ENCODE data around the gene S100A9.

The S100A9 gene

DNA sequence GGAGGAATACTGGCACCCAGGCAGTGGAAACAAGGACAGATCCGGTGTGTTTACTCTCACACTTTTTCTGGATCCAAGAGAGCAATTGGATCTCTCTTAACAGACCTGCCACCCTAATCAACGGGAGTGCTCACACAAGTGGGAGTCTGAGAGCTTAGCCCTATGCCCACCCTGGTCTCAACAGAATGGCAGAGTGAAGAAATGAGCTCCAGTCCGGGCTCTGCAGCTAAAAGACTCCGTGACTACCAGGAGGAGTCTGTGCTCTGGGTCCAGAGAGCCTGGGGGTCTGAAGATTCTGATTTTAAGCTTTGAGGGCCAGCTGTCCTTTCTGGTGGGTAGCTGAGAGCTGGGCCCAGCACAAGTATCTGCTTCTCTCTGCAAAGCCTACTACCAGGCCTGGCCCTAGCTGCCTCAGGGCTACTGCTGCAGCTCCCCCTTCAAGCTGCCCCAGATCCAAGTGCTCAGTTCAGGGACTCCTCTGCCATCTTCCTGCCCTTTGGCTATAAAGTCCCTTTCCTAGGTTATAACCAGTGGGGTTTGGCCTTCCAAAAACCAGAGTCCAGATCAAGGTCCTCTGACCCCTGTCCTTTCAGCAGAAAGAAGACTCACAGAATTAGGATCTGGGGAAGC lies 3.9 kb downstream of the S100A9 start:
- FAIRE-seq = no peak

DNA sequence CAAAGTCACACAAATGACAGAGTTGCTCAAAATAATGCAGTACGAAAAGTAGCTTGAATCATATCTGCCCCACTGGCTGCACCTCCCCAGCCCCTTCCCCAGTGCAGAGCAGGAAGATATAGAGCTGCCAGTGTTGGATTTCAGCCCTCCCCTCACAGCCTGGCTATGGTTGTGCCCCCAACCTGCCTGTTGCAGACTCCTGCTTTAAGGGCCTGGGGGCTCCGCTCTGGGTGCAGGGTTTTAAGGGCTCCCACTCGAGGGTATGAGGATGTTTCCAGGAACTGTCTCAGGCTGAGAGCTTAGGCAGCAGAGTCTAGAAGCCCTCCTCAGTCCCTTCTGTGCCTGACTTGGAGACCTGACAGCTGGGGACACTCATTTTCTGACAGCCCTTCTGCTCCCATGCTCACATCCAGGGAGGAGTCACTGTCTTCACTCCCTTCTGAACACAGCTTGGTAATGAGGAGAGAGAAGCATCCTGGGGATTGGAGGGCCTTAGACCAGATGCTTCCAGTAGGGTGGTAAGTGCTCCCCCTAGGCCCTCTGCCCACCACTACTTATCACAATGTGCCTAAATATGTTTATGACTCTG lies 4.6 kb downstream of the S100A9 start:
- no peak for FAIRE-seq

DNA sequence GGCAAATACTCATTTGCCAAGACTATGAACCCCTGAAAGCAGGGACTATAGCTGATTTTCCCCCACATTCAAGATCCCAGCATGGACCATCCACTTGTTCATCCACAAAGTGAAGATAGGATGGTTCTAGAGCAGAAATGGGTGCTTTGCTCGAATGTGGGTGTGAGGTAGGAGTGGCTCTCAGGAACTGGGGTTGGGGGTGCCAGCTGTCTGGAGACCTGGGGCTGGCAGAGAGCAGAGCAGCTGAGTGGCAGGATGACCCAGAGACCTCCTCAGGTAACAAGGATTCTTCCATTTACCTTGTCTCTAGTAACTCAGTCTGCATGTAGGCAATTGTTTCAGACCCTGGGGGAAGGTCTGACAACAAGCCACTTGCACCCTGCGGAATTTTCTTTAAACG lies 6.0 kb downstream of the S100A9 start:
- FAIRE-seq = no peak

DNA sequence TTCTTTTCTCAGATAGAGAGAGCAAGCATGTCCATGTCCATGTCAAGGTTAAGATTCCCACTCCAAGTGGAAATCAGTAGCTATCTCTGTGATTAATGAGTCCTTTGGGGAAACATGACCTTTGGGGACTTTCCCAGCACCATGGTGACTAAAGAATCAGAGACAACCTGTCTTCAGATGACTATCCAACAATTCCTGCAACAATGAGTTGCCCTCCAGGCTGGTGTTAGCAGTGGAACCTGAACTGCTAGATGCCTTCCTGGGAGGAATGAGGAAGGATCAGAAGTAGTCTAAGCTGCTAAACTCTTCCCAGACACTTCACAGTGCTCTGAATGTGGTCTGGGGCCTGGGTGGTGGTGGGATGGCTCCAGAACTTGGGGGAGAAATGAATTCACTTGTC lies 6.5 kb downstream of the S100A9 start:
- no peak for FAIRE-seq

DNA sequence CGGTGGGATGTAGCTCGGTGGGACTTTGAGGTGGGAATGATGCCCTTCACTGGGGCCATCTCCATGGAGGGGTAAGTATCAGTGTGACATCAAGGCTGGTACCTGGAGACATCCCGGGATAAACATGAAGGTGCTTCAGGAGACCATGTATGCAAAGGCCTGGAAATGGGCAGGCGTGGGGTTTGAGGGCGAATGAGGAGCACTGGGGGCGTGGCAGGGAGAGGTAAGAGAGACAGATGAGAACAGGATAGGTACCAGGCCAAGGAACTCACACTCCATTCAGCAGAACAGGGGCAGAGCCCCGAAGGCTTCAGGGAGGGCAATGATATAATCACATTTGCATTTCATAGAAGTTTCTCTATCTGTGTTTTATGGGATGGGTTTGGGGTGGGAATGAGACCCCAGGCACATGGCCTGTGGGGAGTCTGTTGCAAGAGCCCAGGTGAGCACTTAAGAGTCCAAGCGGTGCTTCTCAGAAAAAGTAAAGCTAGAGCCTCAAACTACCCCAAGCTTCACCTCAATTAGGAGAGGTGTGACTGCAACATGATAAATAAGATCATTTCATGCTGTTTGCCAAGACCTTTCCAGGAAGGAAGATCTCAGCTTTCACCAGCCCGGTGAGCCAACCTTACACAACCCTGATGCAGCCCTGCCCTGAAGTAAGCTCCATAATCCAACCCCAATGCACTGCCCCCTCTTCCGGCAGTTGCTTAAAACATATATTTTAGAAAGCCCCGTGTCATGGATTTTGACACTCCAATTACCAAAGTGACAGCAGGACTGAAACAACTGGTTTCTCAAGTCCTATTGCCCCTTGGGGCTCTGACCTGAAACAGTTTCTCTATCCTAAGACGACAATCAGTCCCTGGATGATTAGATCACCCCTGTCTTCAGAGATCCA lies 7.4 kb downstream of the S100A9 start:
- no peak for FAIRE-seq

DNA sequence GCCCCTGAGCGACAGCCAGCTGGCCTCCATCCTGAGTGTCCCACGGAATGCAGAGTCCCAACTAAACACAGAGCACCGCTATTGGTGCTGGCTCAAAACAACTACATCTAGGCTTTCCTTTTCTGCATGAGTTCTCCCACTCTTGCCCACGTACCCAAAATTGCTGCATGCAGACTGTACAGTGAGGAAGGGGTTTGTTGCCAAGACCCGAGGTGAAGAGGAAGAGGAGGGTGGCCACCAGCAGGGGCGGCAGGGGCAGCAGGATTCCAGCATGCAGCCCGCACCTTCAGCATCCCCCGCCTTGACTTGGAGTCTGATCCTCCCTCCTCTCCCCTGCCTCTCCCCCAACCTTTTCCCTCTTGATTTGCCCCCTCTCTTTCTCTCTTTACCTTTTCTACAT lies 8.0 kb downstream of the S100A9 start:
- no peak for FAIRE-seq

DNA sequence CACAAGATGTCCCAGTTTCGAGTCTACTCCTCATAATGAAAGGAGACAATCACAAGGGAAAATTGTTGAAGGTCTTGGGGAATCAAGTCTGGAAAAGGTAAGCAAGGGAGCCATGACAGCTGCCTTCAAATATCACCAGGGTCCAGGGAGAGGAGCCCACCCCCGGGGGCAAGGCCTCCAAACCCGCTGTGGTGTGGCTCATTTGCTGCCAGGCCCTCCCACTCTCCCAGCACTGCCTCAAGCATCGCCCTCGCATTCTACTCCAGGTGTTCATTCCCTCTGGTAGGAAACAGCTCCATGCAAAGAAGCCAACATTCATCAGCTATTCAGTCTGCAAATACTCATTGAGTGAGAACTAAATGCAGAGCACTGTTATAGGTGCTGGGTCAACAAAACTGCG lies 8.6 kb downstream of the S100A9 start:
- no peak for FAIRE-seq

DNA sequence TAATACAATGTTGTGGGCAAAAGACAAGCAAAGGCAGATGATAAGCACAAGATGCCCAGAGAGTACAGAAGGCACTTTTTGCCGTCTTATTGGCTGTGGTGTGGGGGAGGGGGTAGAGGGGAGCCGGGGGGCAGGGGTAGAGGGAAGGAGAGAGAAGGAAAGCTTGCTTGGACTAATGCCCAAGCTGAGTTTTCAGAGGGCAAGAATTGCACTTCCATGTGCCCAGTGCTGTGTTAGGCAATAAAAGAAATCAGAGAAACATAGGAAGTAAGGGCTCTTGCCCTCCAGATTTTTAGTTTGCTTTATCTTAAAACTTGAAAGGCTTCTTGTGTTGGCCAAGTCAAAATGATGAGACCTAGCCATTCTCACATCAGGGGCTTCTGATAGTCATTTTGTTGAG lies 9.4 kb downstream of the S100A9 start:
- FAIRE-seq = no peak

DNA sequence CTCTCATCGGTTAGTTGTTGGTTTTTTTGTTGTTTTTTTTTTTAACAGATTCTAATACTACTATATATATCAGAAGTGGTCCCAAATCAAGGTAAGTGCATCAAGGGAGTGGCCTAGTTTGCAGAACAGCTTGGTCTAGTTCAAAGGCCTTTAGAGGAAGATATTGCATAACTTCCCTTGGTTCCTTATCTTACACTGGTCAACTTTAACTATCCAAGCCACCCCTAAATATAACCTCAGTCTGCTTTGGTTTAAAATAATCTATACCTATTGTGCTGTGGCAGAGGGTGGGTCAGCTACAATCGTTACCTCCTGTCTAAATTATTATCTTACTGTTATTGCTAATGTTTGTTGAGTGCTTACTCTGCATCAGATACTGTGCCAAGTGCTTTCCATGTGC lies 10.8 kb downstream of the S100A9 start:
- FAIRE-seq = no peak

DNA sequence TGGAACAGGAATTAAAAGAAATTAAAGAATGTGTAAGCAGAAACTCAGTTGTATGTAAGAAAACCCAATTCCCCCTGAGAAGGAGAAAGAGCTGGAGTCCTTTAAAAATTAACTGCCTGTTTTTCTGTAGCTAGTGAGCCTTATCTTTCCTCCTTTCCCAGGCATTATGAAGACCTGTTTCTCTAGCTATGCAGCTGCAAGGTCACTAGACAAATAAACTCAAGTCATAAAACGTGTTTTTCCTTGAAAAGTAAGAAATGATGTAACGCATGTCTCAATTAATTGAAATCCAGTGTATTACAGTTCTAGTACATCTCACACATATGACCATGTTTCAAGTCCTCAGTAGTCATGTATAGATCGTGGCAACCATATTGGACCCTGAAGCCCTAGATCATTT lies 12.5 kb downstream of the S100A9 start:
- no peak for FAIRE-seq

DNA sequence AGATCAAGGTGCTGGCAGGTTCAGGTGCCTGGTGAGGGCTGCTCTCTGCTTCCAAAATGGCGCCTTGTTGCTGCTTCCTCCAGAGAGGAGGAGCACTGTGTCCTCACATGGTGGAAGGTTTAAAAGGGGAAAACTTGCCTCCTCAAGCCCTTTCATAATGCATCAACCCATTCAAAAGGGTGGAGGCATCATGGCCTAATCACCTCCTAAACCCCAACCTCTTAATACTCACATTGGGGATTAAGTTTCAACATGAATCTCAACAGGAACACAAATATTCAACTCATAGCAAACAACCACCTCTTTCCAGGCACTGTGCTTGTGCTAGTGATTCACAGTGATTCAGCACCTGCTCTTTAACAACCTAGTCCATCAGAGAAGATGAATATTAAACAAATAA lies 13.6 kb downstream of the S100A9 start:
- no peak for FAIRE-seq

DNA sequence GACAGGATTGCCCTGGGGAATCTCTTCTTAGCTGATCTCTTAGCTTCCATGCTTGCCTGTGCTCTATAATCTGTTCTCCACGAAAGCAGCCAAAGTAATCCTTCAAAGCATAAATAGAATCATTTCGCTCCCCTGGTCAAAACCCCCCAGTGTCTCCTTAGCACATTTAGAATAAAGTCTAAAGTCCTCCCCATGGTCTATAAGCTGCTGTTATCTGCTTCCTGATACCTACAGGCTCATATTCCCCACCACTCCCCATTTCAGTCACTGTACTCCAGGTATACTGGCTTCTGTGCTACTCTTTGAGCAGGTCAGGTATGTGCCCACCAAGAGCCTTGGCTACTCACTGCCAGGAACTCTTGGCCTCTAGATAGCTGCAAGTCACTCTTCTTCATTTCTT lies 14.9 kb downstream of the S100A9 start:
- FAIRE-seq = no peak

DNA sequence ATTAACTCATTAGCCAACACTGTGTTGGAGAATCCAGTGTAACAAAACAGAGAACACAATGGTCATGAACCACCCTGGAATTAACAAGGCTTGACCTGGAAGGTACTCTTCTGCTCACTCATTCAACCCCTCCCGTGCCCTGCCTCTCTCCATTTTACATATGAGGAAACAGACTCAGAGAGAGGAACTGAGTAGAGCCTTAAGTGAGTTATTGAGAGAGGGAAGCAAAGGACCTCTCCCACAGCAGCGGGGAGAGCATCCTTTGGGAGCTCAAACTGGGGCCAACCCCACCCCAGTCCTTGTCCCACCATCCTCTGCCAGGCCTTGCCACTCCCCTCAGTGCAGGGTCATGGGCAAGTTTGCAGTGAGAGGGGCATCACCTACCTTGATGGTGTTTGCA lies 16.4 kb downstream of the S100A9 start:
- no peak for FAIRE-seq

DNA sequence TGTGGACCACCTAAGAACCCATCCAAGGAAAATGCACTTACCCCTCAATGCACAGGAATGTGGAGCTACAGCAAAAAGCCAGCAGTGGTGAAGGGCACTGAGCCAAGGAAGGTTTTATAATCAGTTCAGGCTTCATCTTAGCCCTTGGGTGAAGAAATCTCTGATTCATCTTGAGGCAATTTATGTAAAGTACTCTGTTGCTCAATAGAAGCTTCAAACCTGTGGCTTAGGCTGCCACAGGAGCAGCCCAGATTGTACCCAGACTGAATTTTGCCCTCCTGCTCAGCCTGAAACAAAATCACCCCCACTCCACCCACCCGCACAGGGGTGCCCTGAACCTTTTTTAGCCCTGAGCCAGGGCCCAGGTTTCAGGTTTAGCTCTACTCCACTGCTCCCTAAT lies 17.9 kb downstream of the S100A9 start, which contains the start of gene S100A12:
S100A12 (minus strand) TSS at position 111 of the 400 bp plus-strand sequence. CDS start 1,029 bp downstream, outside the sequence.
- FAIRE-seq = no peak

DNA sequence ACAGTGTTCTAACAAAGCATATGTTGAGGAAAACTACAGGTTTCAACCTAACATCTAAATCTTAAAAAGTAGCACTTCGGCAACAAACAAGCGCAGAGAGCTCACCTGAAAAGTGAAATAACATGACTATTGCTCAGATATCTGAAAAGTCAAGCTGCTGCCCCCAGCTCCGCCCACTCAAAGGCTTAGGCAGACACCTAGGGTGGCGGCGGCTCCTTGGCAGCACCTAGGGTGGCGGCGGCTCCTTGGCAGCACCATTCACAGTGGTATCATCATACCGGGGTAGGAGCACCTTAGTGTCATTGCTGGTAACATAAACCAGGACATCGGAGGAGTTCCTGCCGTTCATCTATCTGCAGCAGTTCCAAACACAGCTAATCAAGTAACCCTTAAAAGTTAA lies 21.9 kb downstream of the S100A9 start:
- FAIRE-seq = no peak

DNA sequence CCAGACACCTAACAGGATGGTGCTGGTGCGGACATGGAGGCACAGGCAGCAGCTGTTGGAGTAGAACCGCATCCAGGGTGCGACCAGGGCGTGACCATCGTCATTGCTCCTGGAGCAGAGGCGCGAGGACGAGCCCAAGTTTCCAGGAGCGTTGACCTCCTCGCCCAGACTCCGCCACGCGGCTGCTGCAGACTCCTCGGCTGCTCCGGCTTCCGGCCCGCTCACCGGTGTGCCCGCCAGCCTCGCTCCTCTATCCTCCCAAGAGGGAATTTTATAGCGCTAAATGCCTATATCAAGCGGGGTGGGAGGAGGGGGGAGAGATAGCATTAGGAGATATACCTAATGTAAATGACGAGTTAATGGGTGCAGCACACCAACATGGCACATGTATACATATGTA lies 23.1 kb downstream of the S100A9 start:
- FAIRE-seq = no peak

DNA sequence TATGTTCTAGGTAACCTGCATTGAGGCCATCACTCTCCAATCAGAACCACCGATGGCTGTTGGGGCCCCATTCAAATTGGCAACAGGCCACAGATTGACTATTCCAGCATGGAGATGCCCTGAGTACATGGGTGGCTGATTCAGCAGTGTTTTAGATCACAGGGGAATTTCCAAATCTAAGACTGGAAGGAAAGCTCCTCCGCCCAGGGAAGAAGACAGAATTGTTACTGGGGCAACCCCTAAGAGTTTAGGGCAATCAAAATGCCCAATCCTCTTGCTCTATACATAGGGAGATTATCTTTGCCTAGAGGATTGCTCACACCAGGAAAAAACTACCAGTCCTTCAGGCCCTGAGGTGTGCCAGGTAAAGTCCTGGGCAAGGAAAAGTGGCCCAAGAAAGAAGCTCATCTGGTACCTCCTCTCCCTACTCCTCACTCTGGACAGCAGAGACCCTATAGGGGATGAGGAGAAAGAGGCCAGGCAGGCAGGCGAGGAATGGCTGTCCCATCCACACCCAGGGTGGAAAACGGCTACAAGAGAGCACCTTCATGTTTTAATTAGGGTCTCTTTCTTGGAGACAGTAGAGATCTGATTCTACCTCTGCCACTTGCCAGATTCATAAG lies 27.4 kb downstream of the S100A9 start:
- FAIRE-seq = no peak

DNA sequence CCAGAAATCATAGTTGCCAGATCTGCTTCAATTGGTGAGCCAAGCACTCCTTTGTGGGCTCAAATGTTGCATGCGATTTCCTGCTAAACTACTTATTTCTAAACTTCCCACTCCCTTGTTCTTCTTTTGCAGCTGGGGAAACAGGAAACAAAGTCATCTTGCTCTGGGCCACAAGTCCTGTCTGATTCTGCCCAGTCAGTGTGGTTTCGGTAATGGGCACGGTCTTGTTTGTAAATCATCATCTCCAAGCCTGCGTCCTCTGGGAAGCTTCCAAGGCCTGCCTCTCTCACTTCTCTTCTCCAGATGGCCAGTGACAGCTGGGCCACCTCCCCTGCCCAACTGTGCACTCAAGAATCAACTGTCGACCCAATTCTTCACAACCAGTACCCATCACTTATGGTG lies 28.8 kb downstream of the S100A9 start:
- no peak for FAIRE-seq

DNA sequence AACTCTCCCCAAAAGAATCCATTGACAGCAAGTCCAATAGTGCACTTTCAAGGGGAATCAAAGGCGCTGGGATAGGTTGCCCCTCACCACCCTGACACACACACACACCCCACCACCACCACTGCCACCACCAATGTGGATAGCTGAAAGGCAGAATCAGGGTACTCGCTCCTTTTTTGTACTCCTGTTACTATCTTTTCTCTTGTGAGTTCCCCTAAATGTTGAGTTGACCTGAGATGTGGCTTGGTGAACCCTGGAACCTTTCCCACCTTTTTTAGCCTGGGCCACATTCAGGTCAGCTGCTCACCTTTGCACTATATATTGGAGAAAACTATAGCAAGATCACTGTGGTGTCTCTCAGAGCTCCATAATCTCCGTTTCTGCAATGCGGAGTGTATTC lies 29.3 kb downstream of the S100A9 start:
- no peak for FAIRE-seq

DNA sequence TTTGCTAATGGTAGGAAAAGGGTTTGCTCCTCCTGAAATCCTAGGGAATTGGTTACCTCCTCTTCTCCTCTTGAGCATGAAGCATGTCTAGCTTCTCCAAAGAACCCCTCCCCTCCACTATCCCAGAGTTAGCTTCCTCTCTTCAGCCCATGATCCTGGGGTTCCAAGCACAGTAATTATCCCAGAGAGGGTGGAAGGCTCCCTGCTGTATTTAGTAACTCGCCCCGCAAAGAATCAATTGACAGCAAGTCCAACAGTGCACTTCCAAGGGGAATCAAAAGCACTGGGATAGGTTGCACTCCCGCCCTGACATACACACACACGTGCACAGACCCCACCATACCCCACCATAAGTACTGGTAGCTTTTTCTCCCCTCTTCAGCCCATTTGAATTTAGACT lies 30.1 kb downstream of the S100A9 start:
- FAIRE-seq = no peak

DNA sequence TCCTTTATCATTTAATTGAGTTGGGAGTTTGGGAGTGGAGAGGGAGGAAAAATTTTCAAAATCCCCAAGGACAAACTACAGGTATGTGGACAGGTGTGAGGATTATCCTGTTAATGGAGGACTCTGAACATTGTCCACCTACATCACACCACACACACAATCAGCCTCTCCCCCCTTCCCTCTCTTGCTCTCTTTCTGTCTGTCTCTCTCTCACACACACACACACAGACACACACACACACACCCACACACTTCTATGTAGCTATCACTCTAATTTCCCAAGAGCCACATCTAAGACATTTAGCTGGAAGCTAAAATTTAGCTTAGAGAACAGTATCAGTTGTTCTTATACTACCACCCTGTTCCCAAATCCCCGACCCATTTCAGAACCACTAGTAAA lies 31.7 kb downstream of the S100A9 start:
- FAIRE-seq = no peak

DNA sequence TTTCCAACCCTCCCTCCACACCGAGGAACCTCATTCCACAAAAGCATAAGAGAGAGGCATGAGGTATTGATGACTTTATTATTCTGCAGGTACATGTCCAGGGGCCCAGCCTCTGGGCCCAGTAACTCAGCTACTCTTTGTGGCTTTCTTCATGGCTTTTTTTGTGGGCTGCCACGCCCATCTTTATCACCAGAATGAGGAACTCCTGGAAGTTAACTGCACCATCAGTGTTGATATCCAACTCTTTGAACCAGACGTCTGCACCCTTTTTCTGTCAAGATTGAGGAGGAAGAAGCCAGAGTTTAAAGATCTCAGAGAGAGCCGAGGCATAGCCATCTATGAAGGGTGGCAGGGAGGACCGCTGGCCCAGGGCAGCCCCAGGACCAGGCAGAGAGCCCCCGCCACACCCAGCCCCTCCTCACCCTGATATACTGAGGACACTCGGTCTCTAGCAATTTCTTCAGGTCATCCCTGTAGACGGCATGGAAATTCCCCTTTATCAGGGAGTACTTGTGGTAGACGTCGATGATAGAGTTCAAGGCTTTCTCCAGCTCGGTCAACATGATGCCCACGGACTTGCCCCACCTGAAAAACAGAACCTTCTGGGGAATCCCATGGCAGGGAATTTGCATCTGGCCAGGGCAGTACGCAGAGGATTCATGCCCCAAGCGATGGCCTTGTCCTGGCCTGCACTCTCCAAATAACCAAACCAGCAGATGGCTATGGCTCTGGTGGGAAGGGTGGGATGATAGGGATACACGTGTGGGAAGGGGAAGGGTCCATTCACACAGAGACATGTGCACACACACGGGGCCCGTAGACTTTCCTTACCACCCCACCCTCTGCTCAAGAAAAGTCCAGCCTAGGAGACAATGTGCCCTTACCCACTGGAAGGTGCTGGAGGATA lies 32.6 kb downstream of the S100A9 start:
- FAIRE-seq = no peak

All from G401.6 (cell line).